Limb (tissue), 2 donors: ENCODE measurements around the gene CCDC12.

Source experiments
- DNase-seq, 2 donors: peaks; one replicate each; pipeline ENCODE4 v3.0.0-alpha.2; 2016; ENCODE audit errors: extremely low spot score in 2 of 2

CCDC12 gene

GRCh38 chr3:46939578-46940445 is 36.7 kb downstream of the CCDC12 start:
- no peak for DNase-seq

GRCh38 chr3:46938118-46938517 is 38.4 kb downstream of the CCDC12 start:
- no peak for DNase-seq

GRCh38 chr3:46936733-46937250 is 39.8 kb downstream of the CCDC12 start:
- DNase-seq, result no peak

DNA sequence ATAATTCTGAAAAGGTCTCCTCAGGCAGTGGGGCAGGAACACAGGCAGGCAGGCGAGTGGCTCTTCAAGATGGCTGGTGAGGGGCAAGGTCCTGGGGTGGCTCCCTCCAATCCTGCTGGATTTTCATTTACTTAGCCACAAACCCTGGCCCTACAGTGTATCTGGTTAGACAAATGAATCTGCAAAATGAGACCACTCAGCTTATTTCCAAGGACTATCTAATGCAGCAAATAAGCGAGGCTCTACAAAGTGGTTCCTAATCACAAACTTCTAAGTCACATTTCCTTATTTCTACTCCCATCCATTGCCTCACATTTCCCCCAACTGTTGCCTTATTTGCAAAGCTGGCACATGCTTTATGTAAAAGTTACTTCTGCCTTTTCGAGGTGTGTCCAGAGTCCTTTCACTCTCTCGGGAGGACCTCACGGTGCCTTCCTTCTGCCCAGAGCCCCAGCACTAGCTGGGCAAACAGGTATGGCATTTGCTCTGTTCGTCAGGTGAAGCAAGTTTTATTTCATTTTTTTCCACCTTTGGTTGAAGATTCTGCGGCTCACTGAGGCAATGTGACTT is 40.5 kb downstream of the CCDC12 start:
- no peak for DNase-seq

DNA sequence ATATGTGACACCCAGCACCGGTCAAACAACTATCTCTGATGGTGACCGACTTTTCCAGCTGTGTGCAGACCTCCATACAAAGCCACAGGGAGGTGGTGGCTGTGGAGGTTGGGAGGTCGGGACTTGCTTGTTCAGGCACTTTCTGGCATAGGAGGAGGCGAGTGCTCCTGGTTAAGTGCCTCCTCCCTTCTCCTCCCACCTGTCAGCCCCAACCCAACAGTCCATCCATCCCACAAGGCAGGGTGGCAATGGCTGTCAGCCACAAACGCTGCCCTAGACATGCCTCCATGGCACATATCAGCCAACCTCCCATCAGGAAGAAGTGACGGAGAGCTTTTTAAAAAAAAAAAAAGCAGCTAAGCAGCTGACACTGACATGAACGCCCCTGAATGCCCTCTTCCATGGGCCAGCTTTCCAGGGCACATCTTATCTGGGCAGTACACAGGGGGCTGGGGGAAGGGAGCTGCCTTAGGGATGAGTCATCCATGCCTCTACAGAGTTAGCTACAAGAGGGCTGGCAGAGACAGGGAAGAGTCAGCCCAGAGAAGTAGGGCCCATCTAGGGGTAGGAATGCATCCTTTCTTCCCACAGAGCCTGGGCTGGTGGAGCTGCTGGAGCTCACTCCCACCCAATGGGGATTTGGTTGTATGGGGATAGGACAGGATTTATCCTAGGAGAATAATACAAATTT is 41.2 kb downstream of the CCDC12 start:
- peak; percentile 49 to 68 for DNase-seq

GRCh38 chr3:46934498-46935167 is 41.9 kb downstream of the CCDC12 start:
- DNase-seq, result no peak

DNA sequence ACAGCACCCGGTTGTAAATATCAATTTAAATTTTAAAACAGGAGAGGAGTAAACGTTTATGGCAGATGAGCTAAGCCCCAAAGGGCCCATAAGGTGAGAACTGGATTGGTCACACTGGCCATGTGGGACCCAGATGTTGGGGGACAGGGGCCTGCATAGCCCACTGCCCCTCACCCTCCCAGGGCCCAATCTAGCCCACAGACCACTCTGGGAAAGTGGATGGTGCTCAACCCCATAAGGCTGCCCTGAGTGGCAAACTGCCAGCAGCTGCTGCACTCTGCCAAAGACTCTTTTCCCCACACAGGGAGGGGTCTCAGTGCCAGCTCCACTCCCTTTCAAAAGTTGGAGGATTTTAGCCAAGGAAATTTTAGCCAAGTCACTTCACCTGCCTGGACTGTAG is 42.5 kb downstream of the CCDC12 start:
- peak in 1 of 2 donors; percentile 62 for DNase-seq

DNA sequence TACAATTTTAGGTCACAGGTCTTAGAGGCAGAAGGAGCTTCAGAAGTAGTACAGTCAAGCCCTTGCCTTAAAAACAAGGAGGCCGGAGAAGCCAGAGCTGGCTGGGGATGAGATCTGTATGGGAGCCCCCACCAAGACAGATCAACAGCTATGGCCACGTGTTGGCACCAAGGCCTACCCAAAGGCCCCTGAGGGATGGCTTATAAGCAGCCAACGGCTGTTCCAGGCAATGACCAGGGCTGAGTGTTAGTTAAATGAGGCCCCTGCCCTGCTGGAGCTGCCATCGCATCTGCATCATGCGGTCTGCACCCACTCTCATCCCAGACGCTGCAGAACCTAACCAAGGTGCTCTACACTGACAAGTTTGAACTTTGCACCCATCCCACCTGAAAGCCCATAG is 43.3 kb downstream of the CCDC12 start:
- no peak for DNase-seq

- DNase-seq, result no peak
Measured at GRCh38 chr3:46932455-46933225, 43.9 kb downstream of the CCDC12 start.

- DNase-seq, result peak in 1 of 2 donors; percentile 32
Measured at GRCh38 chr3:46931631-46932331, 44.8 kb downstream of the CCDC12 start.

- no peak for DNase-seq
Measured at GRCh38 chr3:46930945-46931403, 45.6 kb downstream of the CCDC12 start.

- no peak for DNase-seq
Measured at GRCh38 chr3:46930166-46930944, 46.2 kb downstream of the CCDC12 start.

- DNase-seq, result no peak
Measured at GRCh38 chr3:46929324-46929723, 47.2 kb downstream of the CCDC12 start.

DNA sequence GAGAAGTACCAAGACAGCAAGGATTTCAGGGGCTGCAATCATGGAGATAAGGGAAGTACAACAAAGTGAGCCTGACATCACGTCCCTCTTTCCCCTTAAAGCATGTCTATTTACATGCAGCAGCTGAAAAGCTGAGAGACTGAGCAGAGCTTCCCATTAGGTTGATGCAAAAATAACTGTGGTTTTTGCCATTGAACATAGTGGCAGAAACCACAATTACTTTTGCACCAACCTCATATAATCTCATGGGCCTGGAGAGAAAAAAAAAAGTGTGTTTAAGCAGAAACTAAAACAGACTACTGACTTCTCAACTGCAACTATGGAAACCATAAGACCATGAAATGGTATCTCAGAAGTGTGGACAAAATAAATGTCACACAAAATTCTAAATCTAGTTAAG is 48.3 kb downstream of the CCDC12 start:
- no peak for DNase-seq

DNA sequence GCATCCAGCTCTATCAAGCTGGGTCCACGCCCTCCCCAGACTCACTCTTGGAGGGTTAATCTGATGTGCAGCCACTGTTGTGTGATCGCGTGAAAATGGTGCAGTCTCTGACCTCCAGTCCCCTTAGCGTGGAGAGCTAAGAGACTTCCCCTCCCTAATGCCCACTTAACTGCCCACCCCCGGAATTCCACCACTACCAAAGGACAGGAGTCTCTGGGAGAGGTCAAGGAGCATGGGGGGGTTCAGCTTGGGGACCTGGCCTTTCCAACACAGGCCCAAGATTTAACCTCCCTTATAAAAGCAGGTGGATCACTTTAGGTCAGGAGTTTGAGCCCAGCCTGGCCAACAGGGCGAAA is 48.8 kb downstream of the CCDC12 start:
- DNase-seq, result no peak

GRCh38 chr3:46926871-46927717 is 49.5 kb downstream of the CCDC12 start:
- DNase-seq, result no peak

DNA sequence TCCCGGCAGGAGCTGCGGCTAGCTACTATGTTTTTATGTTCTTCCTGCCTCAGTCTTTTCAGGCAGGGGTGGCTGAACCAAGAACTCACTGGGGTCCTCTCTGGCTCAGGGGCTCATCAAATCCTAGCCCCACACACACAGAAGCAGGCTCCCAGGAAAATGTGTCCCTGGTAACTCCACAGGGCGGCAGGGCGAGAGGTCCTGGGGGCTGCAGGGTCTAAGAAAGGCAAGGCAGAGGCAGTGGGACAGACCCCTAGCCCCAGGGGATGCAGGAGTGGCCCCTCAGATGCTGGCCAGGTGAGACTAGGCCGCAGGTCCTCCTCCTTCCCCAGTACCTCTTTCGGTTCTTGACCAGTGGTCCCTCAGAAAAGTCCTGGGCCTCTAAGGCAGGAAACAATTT is 50.1 kb downstream of the CCDC12 start:
- no peak for DNase-seq

- no peak for DNase-seq
Measured at GRCh38 chr3:46926039-46926438, 50.5 kb downstream of the CCDC12 start.

- no peak for DNase-seq
Measured at GRCh38 chr3:46925585-46925934, 51.0 kb downstream of the CCDC12 start.
